ENCODE data around the gene KRT26.
"Not testable (repeated sequence)": the region's sequence is repeated elsewhere in the genome, so short reads cannot be mapped to it uniquely, and the experiment has no call there.

Gene KRT26

DNA sequence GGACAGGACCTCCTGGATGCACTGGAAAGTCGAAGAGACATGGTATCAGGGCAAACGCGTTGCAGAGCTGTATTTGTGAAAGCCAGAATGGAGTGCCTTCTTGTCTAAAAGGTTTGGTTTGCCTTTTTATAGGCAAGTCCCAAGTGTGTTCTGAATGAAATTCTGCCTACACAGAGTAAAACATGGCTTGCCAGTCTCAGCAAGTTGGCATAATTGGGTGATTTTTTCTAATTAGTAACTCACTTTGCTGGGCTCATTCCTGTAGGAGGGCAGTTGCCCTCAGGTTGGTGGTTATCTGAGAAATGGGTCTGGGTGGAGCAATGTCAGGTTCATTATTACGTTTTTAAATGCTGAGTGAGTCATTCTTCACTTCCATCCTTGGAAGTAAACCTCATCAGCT, 16.8 kb downstream of the KRT26 start, which contains the start of gene KRT25:
Gene KRT25, minus strand, starts transcription at position 101 of the 400 bp plus-strand sequence. Its CDS starts 60 bp downstream, at position 41.
- peaks cover 1% of the 10 kb centered on the region for H3K9me3 ChIP-seq (ENCODE audit: insufficient read depth, low read length, severe bottlenecking)
- no peaks in the 10 kb centered on the region for H3K27me3 ChIP-seq (ENCODE audit: insufficient read depth, low read length, poor library complexity)
- no peaks in the 10 kb centered on the region for H4K20me1 ChIP-seq (ENCODE audit: insufficient read depth, low read length)
- H3K27ac ChIP-seq (ENCODE audit: low read length) = no peak within 1 kb of the TSS
- ATAC-seq (ENCODE audit: insufficient read depth, low read depth) = no peak
- no peaks in the 10 kb centered on the region for H3K79me2 ChIP-seq (ENCODE audit: insufficient read depth, low read length)
- H3K4me1 ChIP-seq (ENCODE audit: insufficient read depth, low read length) = no peaks in the 10 kb centered on the region
- DNase-seq = no peak
- H3K9ac ChIP-seq (ENCODE audit: low read depth, low read length) = no peak within 1 kb of the TSS
- H2AFZ ChIP-seq (ENCODE audit: low read depth, low read length) = no peak within 1 kb of the TSS
- TF ChIP-seq, protein P1, sequence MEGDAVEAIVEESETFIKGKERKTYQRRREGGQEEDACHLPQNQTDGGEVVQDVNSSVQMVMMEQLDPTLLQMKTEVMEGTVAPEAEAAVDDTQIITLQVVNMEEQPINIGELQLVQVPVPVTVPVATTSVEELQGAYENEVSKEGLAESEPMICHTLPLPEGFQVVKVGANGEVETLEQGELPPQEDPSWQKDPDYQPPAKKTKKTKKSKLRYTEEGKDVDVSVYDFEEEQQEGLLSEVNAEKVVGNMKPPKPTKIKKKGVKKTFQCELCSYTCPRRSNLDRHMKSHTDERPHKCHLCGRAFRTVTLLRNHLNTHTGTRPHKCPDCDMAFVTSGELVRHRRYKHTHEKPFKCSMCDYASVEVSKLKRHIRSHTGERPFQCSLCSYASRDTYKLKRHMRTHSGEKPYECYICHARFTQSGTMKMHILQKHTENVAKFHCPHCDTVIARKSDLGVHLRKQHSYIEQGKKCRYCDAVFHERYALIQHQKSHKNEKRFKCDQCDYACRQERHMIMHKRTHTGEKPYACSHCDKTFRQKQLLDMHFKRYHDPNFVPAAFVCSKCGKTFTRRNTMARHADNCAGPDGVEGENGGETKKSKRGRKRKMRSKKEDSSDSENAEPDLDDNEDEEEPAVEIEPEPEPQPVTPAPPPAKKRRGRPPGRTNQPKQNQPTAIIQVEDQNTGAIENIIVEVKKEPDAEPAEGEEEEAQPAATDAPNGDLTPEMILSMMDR (IDR thresholded peaks at IDR 0.05; ENCODE audit: borderline replicate concordance, extremely low read depth, low read length, poor library complexity, severe bottlenecking) = no peak
- no peak within 1 kb of the TSS for H3K4me2 ChIP-seq (ENCODE audit: insufficient read depth, low read length)
- no peaks in the 10 kb centered on the region for H3K36me3 ChIP-seq (ENCODE audit: insufficient read depth, low read length)
- no peak within 1 kb of the TSS for H3K4me3 ChIP-seq (ENCODE audit: low read depth in 1 of 2, low read length in 2 of 2)

DNA sequence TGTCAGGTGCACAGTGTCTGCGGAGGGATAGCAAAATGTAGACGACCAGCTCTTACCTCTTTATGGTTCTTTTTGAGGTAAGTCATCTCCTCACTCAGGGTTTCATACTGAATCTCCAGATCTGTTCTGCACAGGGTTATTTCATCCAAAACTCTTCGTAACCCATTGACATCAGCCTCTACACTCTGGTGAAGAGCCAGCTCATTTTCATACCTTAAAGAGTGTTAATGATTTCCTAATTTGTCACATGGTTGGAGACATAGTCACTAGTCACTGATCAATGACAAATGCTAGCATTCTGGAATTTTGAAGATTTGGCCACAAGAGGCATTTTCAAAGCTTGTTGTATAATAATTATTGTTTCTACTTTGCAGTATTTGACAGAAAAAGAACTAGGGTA, 18.2 kb downstream of the KRT26 start:
- no peak for DNase-seq
- no peak overlapping the region for H2AFZ ChIP-seq (ENCODE audit: low read depth, low read length)
- H3K9me3 ChIP-seq (ENCODE audit: insufficient read depth, low read length, severe bottlenecking) = no peaks in the 10 kb centered on the region
- H3K9ac ChIP-seq (ENCODE audit: low read depth, low read length) = no peak overlapping the region
- no peak overlapping the region for H3K27ac ChIP-seq (ENCODE audit: low read length)
- H4K20me1 ChIP-seq (ENCODE audit: insufficient read depth, low read length) = no peaks in the 10 kb centered on the region
- H3K36me3 ChIP-seq (ENCODE audit: insufficient read depth, low read length) = no peaks in the 10 kb centered on the region
- H3K4me1 ChIP-seq (ENCODE audit: insufficient read depth, low read length) = no peaks in the 10 kb centered on the region
- no peak for ATAC-seq (ENCODE audit: insufficient read depth, low read depth)
- no peak for TF ChIP-seq EZH2 (IDR thresholded peaks at IDR 0.05; ENCODE audit: borderline replicate concordance, low read depth, low read length, severe bottlenecking)
- TF ChIP-seq, protein P1 (IDR thresholded peaks at IDR 0.05; ENCODE audit: borderline replicate concordance, extremely low read depth, low read length, poor library complexity, severe bottlenecking) = no peak
- H3K27me3 ChIP-seq (ENCODE audit: insufficient read depth, low read length, poor library complexity) = no peaks in the 10 kb centered on the region
- no peaks in the 10 kb centered on the region for H3K79me2 ChIP-seq (ENCODE audit: insufficient read depth, low read length)
- no peak overlapping the region for H3K4me3 ChIP-seq (ENCODE audit: low read depth in 1 of 2, low read length in 2 of 2)
- no peak overlapping the region for H3K4me2 ChIP-seq (ENCODE audit: insufficient read depth, low read length)

DNA sequence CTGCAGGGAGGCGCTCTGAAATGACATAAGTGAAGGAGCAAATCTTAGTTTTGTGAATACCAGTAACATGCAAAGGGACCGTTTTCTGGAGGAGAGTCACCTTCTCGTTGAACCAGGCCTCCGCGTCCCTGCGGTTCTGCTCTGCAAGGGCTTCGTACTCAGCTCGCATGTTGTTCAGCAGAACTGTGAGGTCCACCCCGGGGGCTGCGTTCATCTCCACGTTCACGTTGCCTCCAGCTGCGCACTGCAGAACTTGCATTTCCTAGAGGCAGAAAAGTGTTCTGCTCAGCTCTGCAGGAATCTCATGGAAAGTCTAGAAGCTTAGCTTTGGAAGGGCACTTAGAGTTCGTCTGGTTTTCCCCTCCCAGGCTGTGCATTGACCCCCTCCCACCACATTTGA, 20.9 kb downstream of the KRT26 start:
- no peak overlapping the region for H3K27ac ChIP-seq (ENCODE audit: low read length)
- no peaks in the 10 kb centered on the region for H3K4me1 ChIP-seq (ENCODE audit: insufficient read depth, low read length)
- no peak overlapping the region for H3K9ac ChIP-seq (ENCODE audit: low read depth, low read length)
- no peaks in the 10 kb centered on the region for H4K20me1 ChIP-seq (ENCODE audit: insufficient read depth, low read length)
- no peak overlapping the region for H3K4me2 ChIP-seq (ENCODE audit: insufficient read depth, low read length)
- TF ChIP-seq, protein P1 (IDR thresholded peaks at IDR 0.05; ENCODE audit: borderline replicate concordance, extremely low read depth, low read length, poor library complexity, severe bottlenecking) = no peak
- TF ChIP-seq EZH2 (IDR thresholded peaks at IDR 0.05; ENCODE audit: borderline replicate concordance, low read depth, low read length, severe bottlenecking) = no peak
- H3K79me2 ChIP-seq (ENCODE audit: insufficient read depth, low read length) = no peaks in the 10 kb centered on the region
- H3K9me3 ChIP-seq (ENCODE audit: insufficient read depth, low read length, severe bottlenecking) = no peaks in the 10 kb centered on the region
- DNase-seq (no peak), ATAC-seq (ENCODE audit: insufficient read depth, low read depth) (no peak)
- H3K27me3 ChIP-seq (ENCODE audit: insufficient read depth, low read length, poor library complexity) = peaks cover 9% of the 10 kb centered on the region
- H2AFZ ChIP-seq (ENCODE audit: low read depth, low read length) = no peak overlapping the region
- no peaks in the 10 kb centered on the region for H3K36me3 ChIP-seq (ENCODE audit: insufficient read depth, low read length)
- no peak overlapping the region for H3K4me3 ChIP-seq (ENCODE audit: low read depth in 1 of 2, low read length in 2 of 2)

DNA sequence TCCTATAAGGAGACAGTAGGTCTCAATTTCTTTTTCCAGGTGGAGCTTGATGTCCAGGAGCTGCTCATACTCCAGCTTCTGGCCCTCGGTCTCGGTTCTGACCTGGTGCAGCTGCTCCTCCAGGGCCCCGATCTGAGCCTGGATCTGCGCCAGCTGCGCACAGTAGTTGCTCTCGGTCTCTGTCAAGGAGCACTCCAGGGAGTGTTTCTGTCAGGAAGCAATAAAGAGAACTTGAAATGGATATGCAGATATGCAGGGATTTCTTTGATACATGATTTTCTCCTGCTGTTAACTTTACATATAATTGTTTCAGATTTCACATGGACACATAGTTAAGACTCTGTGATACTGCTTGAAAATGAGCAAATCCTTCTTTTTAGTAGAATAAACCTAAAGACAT, 21.6 kb downstream of the KRT26 start:
- no peak overlapping the region for H3K27ac ChIP-seq (ENCODE audit: low read length)
- no peak for ATAC-seq (ENCODE audit: insufficient read depth, low read depth)

DNA sequence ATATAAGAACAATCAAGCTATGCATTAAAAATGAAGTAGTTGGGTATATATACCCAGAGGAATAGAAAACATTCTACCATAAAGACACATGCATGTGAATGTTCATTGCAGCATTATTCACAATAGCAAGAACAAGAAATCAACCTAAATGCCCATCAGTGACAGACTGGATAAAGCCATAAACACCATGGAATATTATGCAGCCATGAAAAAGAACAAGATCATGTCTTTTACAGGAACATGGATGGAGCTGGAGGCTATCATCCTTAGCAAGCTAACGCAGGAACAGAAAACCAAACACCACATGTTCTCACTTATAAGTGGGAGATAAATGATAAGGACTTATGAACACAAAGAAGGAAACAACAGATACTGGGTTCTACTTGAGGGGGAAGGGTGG, 23.3 kb downstream of the KRT26 start:
- DNase-seq; H2AFZ ChIP-seq (ENCODE audit: low read depth, low read length); ATAC-seq (ENCODE audit: insufficient read depth, low read depth); H3K36me3 ChIP-seq (ENCODE audit: insufficient read depth, low read length); H3K4me3 ChIP-seq (ENCODE audit: low read depth in 1 of 2, low read length in 2 of 2); H4K20me1 ChIP-seq (ENCODE audit: insufficient read depth, low read length); H3K79me2 ChIP-seq (ENCODE audit: insufficient read depth, low read length); H3K9ac ChIP-seq (ENCODE audit: low read depth, low read length); H3K27ac ChIP-seq (ENCODE audit: low read length); H3K4me2 ChIP-seq (ENCODE audit: insufficient read depth, low read length); H3K9me3 ChIP-seq (ENCODE audit: insufficient read depth, low read length, severe bottlenecking); H3K4me1 ChIP-seq (ENCODE audit: insufficient read depth, low read length): not testable (repeated sequence)
- H3K27me3 ChIP-seq (ENCODE audit: insufficient read depth, low read length, poor library complexity) = peaks cover 11% of the 10 kb centered on the region

More for the DNA sequence above, 21.6 kb downstream of the KRT26 start:
- Histone ChIP-seq H3K4me3 (ENCODE audit: low read depth in 1 of 2, low read length in 2 of 2) (no peak overlapping the region), H3K9me3 (ENCODE audit: insufficient read depth, low read length, severe bottlenecking) (no peaks in the 10 kb centered on the region), H3K4me1 (ENCODE audit: insufficient read depth, low read length) (no peaks in the 10 kb centered on the region), H3K9ac (ENCODE audit: low read depth, low read length) (no peak overlapping the region), H4K20me1 (ENCODE audit: insufficient read depth, low read length) (no peaks in the 10 kb centered on the region), H3K27me3 (ENCODE audit: insufficient read depth, low read length, poor library complexity) (peaks cover 11% of the 10 kb centered on the region), H2AFZ (ENCODE audit: low read depth, low read length) (no peak overlapping the region), H3K36me3 (ENCODE audit: insufficient read depth, low read length) (no peaks in the 10 kb centered on the region), H3K79me2 (ENCODE audit: insufficient read depth, low read length) (no peaks in the 10 kb centered on the region), H3K4me2 (ENCODE audit: insufficient read depth, low read length) (no peak overlapping the region)
- DNase-seq = no peak
- TF ChIP-seq EZH2 (IDR thresholded peaks at IDR 0.05; ENCODE audit: borderline replicate concordance, low read depth, low read length, severe bottlenecking) = no peak
- TF ChIP-seq, protein P1 (IDR thresholded peaks at IDR 0.05; ENCODE audit: borderline replicate concordance, extremely low read depth, low read length, poor library complexity, severe bottlenecking) = no peak

All from DND-41 (cell line).